ENCODE data around the gene KLF14.
"Not testable (repeated sequence)": the region's sequence is repeated elsewhere in the genome, so short reads cannot be mapped to it uniquely, and the experiment has no call there.

KLF14 gene

DNA sequence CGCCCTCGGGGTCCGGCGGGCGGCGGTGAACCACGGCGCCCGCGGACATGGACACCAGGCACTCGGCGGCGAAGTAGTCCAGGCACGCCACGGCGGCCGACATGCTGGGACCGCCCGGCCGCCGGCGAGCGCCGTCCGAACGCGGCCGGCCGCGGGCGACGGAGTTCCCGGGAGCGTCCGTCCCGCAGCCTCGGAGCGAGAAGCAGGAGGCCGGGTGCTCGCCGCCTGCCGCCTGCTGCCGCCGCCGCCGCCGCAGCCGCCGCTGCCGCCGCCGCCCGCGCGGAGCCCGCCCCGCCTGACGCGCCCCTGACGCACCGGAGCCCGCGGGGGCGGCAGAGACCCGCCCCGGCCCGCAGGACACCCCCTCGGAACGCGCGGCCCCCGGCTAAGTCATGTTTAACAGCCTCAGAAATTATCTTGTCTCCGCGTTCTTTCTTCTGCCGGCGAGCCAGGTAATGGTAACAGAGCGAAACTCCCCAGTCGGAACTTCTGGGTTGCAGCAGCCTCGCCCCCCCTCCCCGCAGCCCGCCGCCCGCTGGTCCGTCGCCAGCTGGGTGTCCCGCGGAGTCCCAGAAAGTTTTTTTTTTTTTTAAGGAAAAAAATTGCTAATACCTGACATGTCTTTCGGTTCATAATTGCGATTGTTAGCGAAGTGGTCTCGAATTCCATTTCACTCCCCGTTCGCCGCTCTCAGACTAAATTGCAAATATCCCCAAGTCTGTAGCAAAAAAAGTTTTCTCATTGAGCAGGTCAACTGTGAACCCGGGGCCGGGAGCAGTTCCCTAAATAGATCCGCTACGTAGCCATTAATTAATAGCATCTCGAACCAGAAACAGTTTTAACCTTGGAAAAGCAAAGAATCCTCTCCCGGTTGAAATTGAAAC, at the start of gene KLF14:
Gene KLF14, minus strand, starts transcription at position 277 of the 884 bp plus-strand sequence. Its CDS starts 174 bp downstream, at position 103.
- DNase-seq: no peak

DNA sequence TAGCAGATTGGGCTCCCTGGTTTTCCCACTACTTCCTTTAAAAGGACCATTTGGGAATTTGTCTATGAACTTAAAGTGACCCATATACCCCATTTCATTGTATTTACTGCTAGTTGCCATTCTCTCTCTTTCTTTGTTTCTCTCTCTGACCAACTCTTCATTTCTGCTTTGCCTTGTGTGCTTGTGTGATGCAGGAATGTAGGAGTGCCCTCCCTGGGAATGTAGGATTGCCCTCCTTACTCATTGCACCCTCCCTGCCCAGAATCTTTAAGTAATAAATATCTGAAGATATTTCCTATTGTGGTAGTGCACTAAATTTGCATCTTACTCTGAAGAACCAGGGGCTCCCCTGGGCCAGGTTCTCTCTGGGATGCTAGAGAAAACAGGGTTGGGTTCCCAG, 47.3 kb upstream of the KLF14 start:
- DNase-seq: no peak

GRCh38 chr7:130777426-130777825, 43.4 kb upstream of the KLF14 start:
- no peak for DNase-seq

DNA sequence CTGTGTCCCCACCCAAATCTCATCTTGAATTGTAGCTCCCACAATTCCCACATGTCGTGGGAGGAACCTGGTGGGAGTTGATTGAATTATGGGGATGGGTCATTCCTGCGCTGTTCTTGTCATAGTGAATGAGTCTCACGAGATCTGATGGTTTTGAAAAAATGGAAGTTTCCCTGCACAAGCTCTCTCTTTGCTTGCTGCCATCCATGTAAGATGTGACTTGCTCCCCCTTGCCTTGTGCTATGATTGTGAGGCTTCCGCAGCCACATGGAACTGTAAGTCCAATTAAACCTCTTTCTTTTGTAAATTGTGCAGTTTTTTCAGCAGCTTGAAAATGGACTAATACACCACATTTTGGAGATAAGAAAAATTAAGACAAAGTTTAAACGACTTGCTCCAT, 38.4 kb upstream of the KLF14 start:
- not testable (repeated sequence) for DNase-seq

GRCh38 chr7:130768854-130769253, 34.8 kb upstream of the KLF14 start:
- DNase-seq: no peak

GRCh38 chr7:130764569-130764968, 30.6 kb upstream of the KLF14 start:
- not testable (repeated sequence) for DNase-seq

DNA sequence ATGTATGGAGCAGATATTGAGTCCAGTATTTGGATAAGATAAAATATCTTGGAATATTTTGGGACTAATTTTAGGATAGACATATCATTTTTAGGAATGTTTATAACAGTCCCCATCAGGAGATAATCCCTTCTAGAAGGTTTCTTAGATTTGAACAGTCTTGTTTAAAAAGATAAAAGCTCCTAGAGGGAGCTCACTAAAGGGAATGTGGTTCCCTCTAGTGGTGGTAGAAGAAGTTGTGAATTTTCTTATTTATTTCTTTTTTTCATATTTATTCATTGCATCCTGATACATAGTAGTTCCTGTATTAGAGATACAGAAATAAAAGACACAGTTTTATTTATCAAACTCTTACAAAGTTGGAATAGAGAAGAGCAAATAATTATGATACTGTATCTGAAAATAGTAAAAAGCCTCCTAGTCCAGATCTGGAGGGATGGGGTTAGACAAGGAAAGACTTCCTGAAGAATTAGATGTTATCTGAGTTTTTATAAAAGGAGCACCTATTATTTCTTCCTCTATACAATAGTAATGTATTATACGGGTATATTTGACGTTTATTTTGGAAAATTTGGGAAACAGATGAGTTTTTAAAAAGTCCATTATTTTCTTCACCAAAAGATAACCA, 24.5 kb upstream of the KLF14 start:
- peak; percentile 45 for DNase-seq

GRCh38 chr7:130756316-130756715, 22.3 kb upstream of the KLF14 start:
- DNase-seq: no peak

GRCh38 chr7:130752424-130752823, 18.4 kb upstream of the KLF14 start:
- DNase-seq: no peak

- DNase-seq: no peak
Observed at GRCh38 chr7:130750755-130751154, 16.7 kb upstream of the KLF14 start.

GRCh38 chr7:130748531-130749389, 14.8 kb upstream of the KLF14 start:
- DNase-seq: no peak

- DNase-seq: no peak
Observed at GRCh38 chr7:130741331-130741995, 7.5 kb upstream of the KLF14 start.

DNA sequence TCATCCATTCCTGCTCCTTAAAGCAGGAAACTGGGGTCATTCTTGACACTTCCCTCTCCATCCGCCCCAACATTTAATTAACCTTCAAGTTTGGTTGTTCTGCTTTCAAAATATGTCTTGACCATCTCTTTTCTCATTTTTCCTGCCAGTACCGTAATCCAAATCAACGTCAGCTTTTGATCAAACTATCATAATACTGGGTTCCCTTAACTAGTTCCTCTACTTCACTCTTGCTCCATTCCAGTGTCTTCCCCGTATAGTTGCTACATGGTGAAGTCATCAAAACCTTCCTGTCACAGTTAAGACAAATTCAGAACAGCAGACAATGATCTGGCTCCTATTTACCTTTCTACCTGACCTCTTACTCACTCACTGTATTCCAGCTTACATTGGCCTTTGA, 6.6 kb upstream of the KLF14 start:
- no peak for DNase-seq

DNA sequence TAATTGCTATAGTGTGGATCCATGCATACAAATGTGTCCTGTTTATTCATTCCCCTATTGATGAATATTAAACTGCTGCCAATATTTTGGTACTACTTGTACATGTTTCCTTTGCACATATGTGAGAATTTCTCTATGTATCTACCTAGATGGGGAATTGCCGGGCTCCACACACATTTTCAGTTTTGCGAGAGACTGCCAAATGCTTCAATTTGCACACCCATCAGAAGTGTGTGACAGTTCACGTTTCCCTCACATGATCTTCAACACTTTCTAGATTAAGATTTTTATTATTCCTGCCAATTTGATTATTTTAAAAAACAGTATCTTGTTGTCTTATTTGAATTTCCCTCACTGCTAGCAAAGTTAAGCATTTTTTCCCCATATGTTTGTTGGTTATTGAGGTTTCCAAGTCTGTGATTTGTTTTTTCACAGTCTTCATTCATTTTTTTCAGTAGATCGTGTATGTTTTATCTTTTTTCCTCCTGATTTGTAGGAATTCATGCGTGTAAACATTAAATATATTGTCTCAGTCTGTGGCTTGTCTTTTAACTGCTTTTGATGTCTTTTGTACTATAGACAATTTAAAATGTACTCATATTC, 2.4 kb upstream of the KLF14 start:
- DNase-seq: no peak

DNA sequence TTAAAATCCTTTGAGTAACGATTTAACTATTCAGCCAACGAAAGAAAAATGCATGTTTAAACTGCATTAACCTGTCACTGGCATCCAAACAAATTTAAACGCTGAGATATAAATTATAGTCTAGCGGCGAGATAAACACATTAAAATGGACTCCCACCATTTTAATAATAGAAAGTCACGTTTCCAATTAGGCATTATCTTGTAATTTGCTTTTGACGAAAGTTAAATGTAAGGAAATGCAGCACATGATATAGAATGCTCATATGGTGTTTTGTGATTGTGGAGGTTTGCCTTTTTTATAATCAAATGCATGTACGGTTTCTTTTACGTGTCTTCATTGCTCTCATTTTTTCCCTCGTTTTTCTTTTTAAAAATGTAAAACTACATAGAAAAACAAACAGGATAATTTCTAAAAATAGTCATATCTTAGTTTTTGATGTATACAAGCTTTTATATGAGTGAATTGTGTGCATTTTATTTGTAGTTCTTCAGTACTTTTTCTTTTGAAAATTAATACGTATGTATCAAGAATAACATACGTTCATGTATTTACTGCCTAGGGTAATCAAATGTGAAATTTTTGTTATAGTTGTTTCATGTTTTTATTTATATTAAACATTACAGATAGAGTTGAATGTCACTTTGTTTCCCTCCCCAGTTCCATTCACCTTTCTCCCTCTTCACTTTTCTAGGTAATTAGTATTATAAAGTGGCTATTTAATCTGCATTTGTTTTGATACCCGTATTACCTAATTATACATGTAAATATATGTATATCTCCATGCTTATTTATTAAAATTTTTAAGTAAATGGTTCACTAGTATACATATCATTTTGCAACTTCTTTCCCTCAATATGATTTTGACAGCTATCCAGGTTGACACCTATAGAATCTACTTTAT, 1.1 kb upstream of the KLF14 start:
- DNase-seq: no peak

DNA sequence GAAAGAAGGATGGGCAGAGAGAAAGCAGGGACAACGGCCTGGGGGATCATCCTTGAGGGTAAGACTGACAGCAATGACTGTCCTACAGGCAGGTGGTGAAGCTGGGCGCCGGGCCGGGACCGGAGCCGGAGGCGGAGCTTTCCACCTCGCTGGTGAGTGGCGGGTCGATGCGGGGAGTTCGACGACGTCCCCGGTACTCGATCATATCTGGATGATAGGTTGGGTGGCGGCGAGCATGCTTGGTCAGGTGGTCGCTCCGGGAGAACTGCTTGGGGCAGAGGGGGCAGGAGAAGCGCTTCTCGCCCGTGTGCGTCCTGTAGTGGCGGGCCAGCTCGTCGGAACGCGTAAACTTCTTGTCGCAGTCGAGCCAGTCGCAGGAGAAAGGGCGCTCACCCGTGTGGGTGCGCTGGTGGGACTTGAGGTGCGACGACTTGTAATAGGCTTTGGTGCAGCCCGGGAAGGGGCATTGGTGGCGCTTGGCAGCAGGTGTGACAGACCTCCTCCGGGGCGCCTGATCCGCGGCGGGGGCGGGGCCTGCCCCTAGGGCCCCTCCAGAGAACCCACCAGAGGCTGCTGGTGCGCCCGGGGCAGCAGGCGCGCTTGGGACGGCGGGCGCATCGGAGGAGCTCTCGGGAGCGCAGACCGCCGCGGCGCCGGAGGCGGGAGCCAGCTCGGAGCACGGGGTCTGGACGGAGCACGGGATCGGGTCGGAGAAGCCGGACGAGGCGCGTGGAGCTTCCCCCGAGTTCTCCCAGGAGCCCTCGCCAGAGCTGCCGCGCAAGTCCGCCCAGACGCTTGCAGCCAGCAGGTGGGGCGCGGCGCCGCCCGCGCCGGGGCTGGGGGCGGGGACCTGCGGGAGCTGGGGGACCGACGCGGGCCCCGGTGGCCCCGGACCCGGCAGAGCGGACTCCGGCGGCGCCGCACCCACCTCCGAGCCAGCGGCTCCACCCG, 752 bp downstream of the KLF14 start:
- DNase-seq: no peak

DNA sequence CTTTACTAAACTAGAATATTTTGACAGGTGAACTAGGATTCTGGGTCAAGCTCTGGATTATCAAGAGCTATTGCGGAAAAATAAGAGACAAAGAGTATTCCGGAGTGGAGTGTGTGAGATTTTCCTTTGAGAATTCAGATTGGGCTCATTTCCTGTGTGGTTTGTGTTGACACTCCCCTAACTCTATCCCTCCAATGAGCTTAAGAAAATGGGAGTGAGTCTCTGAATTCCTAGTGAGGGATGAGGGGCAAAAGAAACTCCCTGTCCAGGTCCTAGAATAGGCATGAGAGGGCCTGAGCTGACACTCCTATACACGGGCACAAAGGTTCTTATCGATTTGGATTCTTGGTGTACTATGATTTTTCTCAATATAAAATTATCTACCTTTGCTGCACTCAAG, 10.2 kb downstream of the KLF14 start:
- DNase-seq: no peak

DNA sequence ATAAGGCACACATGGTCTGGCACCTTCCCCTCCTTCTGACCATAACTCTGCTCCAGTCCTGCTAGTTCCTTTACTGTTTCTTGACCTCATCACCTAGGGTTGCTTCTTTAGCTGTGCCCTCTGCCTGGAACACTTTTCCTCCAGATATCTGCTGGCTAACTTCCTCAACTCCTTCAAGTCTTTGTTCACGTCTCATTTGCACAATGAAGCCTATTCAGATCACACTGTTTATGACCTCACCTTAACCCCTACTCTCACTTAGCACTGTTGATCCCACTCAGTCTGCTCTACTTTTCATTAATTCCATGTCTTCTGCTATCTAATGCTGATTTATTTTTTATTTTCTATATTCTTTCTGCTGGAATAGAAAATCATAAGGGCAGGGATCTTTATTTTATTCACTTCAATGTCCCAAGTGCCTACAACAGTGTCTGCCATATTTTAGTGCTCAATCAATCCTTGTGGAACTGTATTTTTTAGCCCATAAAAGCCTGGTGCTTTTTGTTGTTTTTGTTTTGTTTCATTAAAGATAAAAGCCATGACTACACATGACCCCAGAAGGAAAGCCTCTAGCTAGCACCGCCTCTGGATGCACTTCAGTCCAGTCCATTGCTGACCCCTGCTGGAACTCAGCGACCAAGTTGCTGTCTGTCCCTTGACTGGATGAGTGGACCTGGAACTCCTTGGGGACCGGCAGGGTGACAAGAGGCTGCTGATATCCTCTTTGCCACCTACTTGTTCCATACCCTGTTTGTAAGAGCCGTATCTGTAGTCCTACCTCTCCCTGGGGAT, 12.3 kb downstream of the KLF14 start:
- DNase-seq: no peak

- DNase-seq: no peak
Observed at GRCh38 chr7:130719541-130719940, 14.5 kb downstream of the KLF14 start.

All from NCI-H2081 treated with DMSO at 0.1 percent for 48 hours (cell line).